Measurements from ENCODE around the gene PPP3CB. TPM values are rescaled to one million over a fixed set of nuclear protein-coding genes. Genes with fewer than 3 reads are reported as not detected.

PPP3CB gene
- total RNA-seq, 1 donor from 2014 or later = 47.0 TPM

- no peak overlapping the region for H3K27ac Mint-ChIP-seq
- TF ChIP-seq EZH2 (IDR thresholded peaks at IDR 0.05) = no peak
- TF ChIP-seq CTCF (IDR thresholded peaks at IDR 0.05) = no peak
- no peak for TF ChIP-seq EZH2phosphoT487 (IDR thresholded peaks at IDR 0.05)
Observed at GRCh38 chr10:73512207-73512743, 16.5 kb upstream of the PPP3CB start.

GRCh38 chr10:73509695-73510094 is 13.9 kb upstream of the PPP3CB start:
- Histone ChIP-seq H3K36me3 (no peaks in the 10 kb centered on the region), H3K4me3 (no peak overlapping the region), H2AFZ (replicated peaks) (no peak overlapping the region), H3K9me3 (ENCODE audit: low read depth) (no peaks in the 10 kb centered on the region), H3K4me1 (no peaks in the 10 kb centered on the region), H3F3A (ENCODE audit: low read depth) (no peaks in the 10 kb centered on the region), H3K79me2 (ENCODE audit: low read depth) (no peaks in the 10 kb centered on the region), H3K9ac (no peak overlapping the region), H3K27ac (no peak overlapping the region), H4K20me1 (ENCODE audit: low read depth) (no peaks in the 10 kb centered on the region), H3K27me3 (no peaks in the 10 kb centered on the region), H3K4me2 (no peak overlapping the region)
- Mint-ChIP-seq H3K9me3 (no peaks in the 10 kb centered on the region), H3K27me3 (ENCODE audit: insufficient read depth, low read depth) (peaks cover 2% of the 10 kb centered on the region), H3K36me3 (peaks cover 13% of the 10 kb centered on the region), H3K4me1 (no peaks in the 10 kb centered on the region), H3K4me3 (no peak overlapping the region), H3K27ac (no peak overlapping the region)
- TF ChIP-seq EZH2 (IDR thresholded peaks at IDR 0.05) = no peak
- DNase-seq (ENCODE audit: low spot score) = no peak

More at GRCh38 chr10:73512207-73512743, 16.5 kb upstream of the PPP3CB start:
- no peaks in the 10 kb centered on the region for H3K27me3 ChIP-seq
- no peaks in the 10 kb centered on the region for H3K9me3 ChIP-seq (ENCODE audit: low read depth)
- Mint-ChIP-seq H3K36me3 (peaks cover 14% of the 10 kb centered on the region), H3K27me3 (ENCODE audit: insufficient read depth, low read depth) (peaks cover 2% of the 10 kb centered on the region), H3K9me3 (no peaks in the 10 kb centered on the region), H3K4me3 (no peak overlapping the region), H3K4me1 (no peaks in the 10 kb centered on the region)
- no peak overlapping the region for H2AFZ ChIP-seq (replicated peaks)
- H3K79me2 ChIP-seq (ENCODE audit: low read depth) = no peaks in the 10 kb centered on the region
- DNase-seq (ENCODE audit: low spot score) = no peak
- H3K9ac ChIP-seq = no peak overlapping the region
- H3K4me3 ChIP-seq = no peak overlapping the region
- H3F3A ChIP-seq (ENCODE audit: low read depth) = no peaks in the 10 kb centered on the region
- H3K4me2 ChIP-seq = no peak overlapping the region
- H4K20me1 ChIP-seq (ENCODE audit: low read depth) = no peaks in the 10 kb centered on the region
- H3K27ac ChIP-seq = no peak overlapping the region
- H3K36me3 ChIP-seq = no peaks in the 10 kb centered on the region
- H3K4me1 ChIP-seq = no peaks in the 10 kb centered on the region

- H4K20me1 ChIP-seq (ENCODE audit: low read depth) = no peaks in the 10 kb centered on the region
- H3K4me3 Mint-ChIP-seq = no peak overlapping the region
- H3K27ac ChIP-seq = no peak overlapping the region
- H3K9me3 Mint-ChIP-seq = no peaks in the 10 kb centered on the region
- H3K4me2 ChIP-seq = no peak overlapping the region
- no peak for DNase-seq (ENCODE audit: low spot score)
- no peaks in the 10 kb centered on the region for H3F3A ChIP-seq (ENCODE audit: low read depth)
- peaks cover 2% of the 10 kb centered on the region for H3K27me3 Mint-ChIP-seq (ENCODE audit: insufficient read depth, low read depth)
- H2AFZ ChIP-seq (replicated peaks) = no peak overlapping the region
- H3K27ac Mint-ChIP-seq = no peak overlapping the region
- no peak overlapping the region for H3K9ac ChIP-seq
- no peaks in the 10 kb centered on the region for H3K4me1 Mint-ChIP-seq
- H3K9me3 ChIP-seq (ENCODE audit: low read depth) = no peaks in the 10 kb centered on the region
- H3K4me1 ChIP-seq = no peaks in the 10 kb centered on the region
- TF ChIP-seq EZH2 (IDR thresholded peaks at IDR 0.05) (no peak), EZH2phosphoT487 (IDR thresholded peaks at IDR 0.05) (no peak), CTCF (IDR thresholded peaks at IDR 0.05) (no peak)
- no peaks in the 10 kb centered on the region for H3K36me3 ChIP-seq
- H3K27me3 ChIP-seq = no peaks in the 10 kb centered on the region
- peaks cover 14% of the 10 kb centered on the region for H3K36me3 Mint-ChIP-seq
- no peaks in the 10 kb centered on the region for H3K79me2 ChIP-seq (ENCODE audit: low read depth)
- H3K4me3 ChIP-seq = no peak overlapping the region
Observed at GRCh38 chr10:73506491-73506890, 10.7 kb upstream of the PPP3CB start.

- no peaks in the 10 kb centered on the region for H3K4me1 ChIP-seq
- no peaks in the 10 kb centered on the region for H4K20me1 ChIP-seq (ENCODE audit: low read depth)
- TF ChIP-seq EZH2phosphoT487 (IDR thresholded peaks at IDR 0.05) = no peak
- TF ChIP-seq CTCF (IDR thresholded peaks at IDR 0.05) = no peak
- TF ChIP-seq EZH2 (IDR thresholded peaks at IDR 0.05) = no peak
- H3K36me3 ChIP-seq = no peaks in the 10 kb centered on the region
- no peak overlapping the region for H3K27ac ChIP-seq
- Mint-ChIP-seq H3K27me3 (ENCODE audit: insufficient read depth, low read depth) (peaks cover 2% of the 10 kb centered on the region), H3K4me1 (no peaks in the 10 kb centered on the region), H3K36me3 (peaks cover 14% of the 10 kb centered on the region), H3K27ac (no peak overlapping the region), H3K4me3 (no peak overlapping the region), H3K9me3 (no peaks in the 10 kb centered on the region)
- no peak overlapping the region for H3K4me3 ChIP-seq
- DNase-seq (ENCODE audit: low spot score) = no peak
- H3K79me2 ChIP-seq (ENCODE audit: low read depth) = no peaks in the 10 kb centered on the region
- no peaks in the 10 kb centered on the region for H3K27me3 ChIP-seq
- H3K9me3 ChIP-seq (ENCODE audit: low read depth) = no peaks in the 10 kb centered on the region
- H2AFZ ChIP-seq (replicated peaks) = no peak overlapping the region
- H3K4me2 ChIP-seq = no peak overlapping the region
- no peaks in the 10 kb centered on the region for H3F3A ChIP-seq (ENCODE audit: low read depth)
- no peak overlapping the region for H3K9ac ChIP-seq
Observed at GRCh38 chr10:73506074-73506473, 10.2 kb upstream of the PPP3CB start.

Data from neural progenitor cell (in vitro differentiated cells).